Panc1 (cell line): Measurements from ENCODE around the gene SOX5. TPM values are rescaled to one million over a fixed set of nuclear protein-coding genes. Genes with fewer than 3 reads are reported as not detected.

ENCODE experiments used
- ATAC-seq: fragments of 200-7000 bp; cut with Tn5 transposase; 2 replicates; pipeline ENCODE4 v1.9.1; 2020; ENCODE audit warnings: mild to moderate bottlenecking, moderate library complexity
- BruUV-seq: library from RNA; stranded (reverse); fragments of 400-500 nt; replicated peaks from 2 replicates; lab custom pipeline; 2021; lab: Mats Ljungman, UMichigan
- CTCF ChIA-PET: fragments of 300-600 bp; sonication (Branson Sonifier 250); formaldehyde crosslinking; loops from one replicate; lab custom pipeline; 2022; ENCODE audit warnings: antibody characterized with exemption; lab: Charles Lee
- POLR2A ChIA-PET: fragments of 300-600 bp; sonication (Branson Sonifier 250); formaldehyde crosslinking; loops from one replicate; lab custom pipeline; 2022; ENCODE audit warnings: antibody characterized with exemption; lab: Charles Lee
- DNase-seq: peaks from one replicate; pipeline ENCODE4 v3.0.0-alpha.2; 2010; ENCODE audit warnings: low read depth, low spot score
- H3K27ac ChIP-seq: 2 replicates; pipeline ENCODE4 v1.5.1; 2011; ENCODE audit warnings: mild to moderate bottlenecking, low read length, inconsistent platforms
- H3K27me3 ChIP-seq: fragments of 200-500 bp; sonication (Bioruptor generic); 2 replicates; pipeline ENCODE4 v1.6.0; 2014; ENCODE audit warnings: low read length, inconsistent platforms; ENCODE audit not compliant: control insufficient read depth, insufficient read depth
- H3K36me3 ChIP-seq: fragments of 200-500 bp; sonication (Bioruptor generic); 2 replicates; pipeline ENCODE4 v1.5.1; 2014; ENCODE audit warnings: inconsistent platforms, mild to moderate bottlenecking, low read length, moderate library complexity; ENCODE audit not compliant: control insufficient read depth, insufficient read depth
- H3K4me1 ChIP-seq: 2 replicates; pipeline ENCODE4 v1.5.1; 2011; ENCODE audit warnings: inconsistent platforms, mild to moderate bottlenecking, low read length, moderate library complexity; ENCODE audit not compliant: control insufficient read depth, insufficient read depth
- H3K4me3 ChIP-seq, 2 experiments: 2 replicates each; pipeline ENCODE4 v1.5.1; 2011 to 2012; ENCODE audit warnings: low read depth in 2 of 2, low read length in 2 of 2, mild to moderate bottlenecking in 2 of 2, inconsistent platforms in 1 of 2, moderate library complexity in 1 of 2
- H3K9me3 ChIP-seq: fragments of 200-500 bp; sonication (Bioruptor generic); 2 replicates; pipeline ENCODE4 v1.5.1; 2014; ENCODE audit warnings: low read depth, mild to moderate bottlenecking, inconsistent platforms, low read length, moderate library complexity; ENCODE audit not compliant: control insufficient read depth, insufficient read depth
- POLR2AphosphoS5 ChIP-seq: IDR thresholded peaks from 2 replicates; pipeline ENCODE4 v1.6.1; 2012; ENCODE audit warnings: mild to moderate bottlenecking, low read depth, low read length, moderate library complexity
- SIN3A ChIP-seq: IDR thresholded peaks from 2 replicates; pipeline ENCODE4 v1.6.1; 2012; ENCODE audit warnings: low read depth, mild to moderate bottlenecking, low read length, moderate library complexity, borderline replicate concordance; ENCODE audit not compliant: insufficient read depth
- TCF7L2 ChIP-seq: IDR thresholded peaks from 2 replicates; pipeline ENCODE4 v1.6.1; 2011; ENCODE audit warnings: mild to moderate bottlenecking, low read depth, low read length, inconsistent platforms
- in situ Hi-C: cut with HindIII; loops from 2 replicates; pipeline ENCODE4 v1.10.0; 2016; ENCODE audit warnings: low sequenced_read_pairs, low pct_unique_long_range_greater_than_20kb
- intact Hi-C: fragments of 100-400 bp; cut with micrococcal nuclease; formaldehyde crosslinking; loops from one replicate; pipeline ENCODE4 v1.10.0; 2022; ENCODE audit not compliant: unreplicated experiment
- total RNA-seq: library from RNA; stranded (reverse); gene quantifications from one replicate; pipeline ENCODE4 v1.2.1, GENCODE V29; 2021; ENCODE audit not compliant: unreplicated experiment
- TF ChIP-seq, protein P1 (sequence below), 2 experiments: IDR thresholded peaks; 2 replicates each; pipeline ENCODE4 v1.6.1; 2011 to 2012; ENCODE audit warnings: low read depth in 2 of 2, control low read depth in 1 of 2, low read length in 1 of 2, mild to moderate bottlenecking in 1 of 2, moderate library complexity in 1 of 2; ENCODE audit not compliant: insufficient read depth in 1 of 2
- TF ChIP-seq, protein P2 (sequence below): fragments of 450-650 bp; IDR thresholded peaks from 2 replicates; pipeline ENCODE4 v1.5.1; 2017; ENCODE audit warnings: mild to moderate bottlenecking

Gene SOX5
- total RNA-seq, 1 experiment from 2014 or later: 0.23 TPM

DNA sequence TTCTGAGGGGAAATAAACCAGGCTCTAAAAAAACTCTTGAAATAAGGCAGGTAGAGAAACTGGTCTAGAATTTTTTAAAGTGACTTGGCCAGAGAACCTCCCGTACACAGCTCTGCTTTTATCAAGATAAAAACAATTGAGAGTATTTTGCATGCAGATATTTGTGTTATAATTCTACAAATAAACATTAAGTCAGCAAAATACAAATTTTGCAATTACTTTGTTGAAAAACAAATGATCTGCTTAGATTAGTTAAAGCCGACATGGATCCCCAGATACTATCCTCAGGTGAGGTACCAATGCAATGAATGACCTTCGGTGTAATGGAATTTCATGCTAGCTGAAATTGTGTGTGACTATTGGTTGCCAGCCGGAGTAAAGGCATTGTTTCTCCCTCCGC lies 197.2 kb downstream of the SOX5 start:
- POLR2A ChIA-PET: no interaction called here
- intact Hi-C loops: no loop called here

DNA sequence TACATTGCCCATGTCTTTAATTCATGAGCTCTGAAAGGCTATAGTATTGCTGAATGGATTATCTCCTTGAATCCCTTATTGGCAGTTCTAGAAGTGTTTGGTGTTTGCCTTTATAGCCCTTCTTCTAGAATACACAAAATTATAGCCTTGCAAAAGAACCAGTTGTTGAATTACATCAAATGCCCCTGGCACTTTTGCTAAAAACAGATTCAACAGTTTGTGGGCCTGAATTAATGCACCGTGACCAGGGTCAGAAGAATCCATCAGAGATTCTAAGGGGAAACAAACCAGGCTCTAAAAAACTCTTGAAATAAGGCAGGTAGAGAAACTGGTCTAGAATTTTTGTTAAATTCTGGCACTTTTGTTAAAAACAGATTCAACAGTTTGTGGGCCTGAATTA lies 197.8 kb downstream of the SOX5 start:
- CTCF ChIA-PET: no interaction called here
- in situ Hi-C loops (no loop called here), intact Hi-C loops (no loop called here)
- H3K27ac ChIP-seq: no peak overlapping the region
- H3K36me3 ChIP-seq: no peaks in the 10 kb centered on the region
- no peak overlapping the region for H3K4me3 ChIP-seq
- H3K27me3 ChIP-seq: no peaks in the 10 kb centered on the region
- POLR2A ChIA-PET: no interaction called here
- no peaks in the 10 kb centered on the region for H3K9me3 ChIP-seq
- H3K4me1 ChIP-seq: no peaks in the 10 kb centered on the region
- TF ChIP-seq, protein P1, sequence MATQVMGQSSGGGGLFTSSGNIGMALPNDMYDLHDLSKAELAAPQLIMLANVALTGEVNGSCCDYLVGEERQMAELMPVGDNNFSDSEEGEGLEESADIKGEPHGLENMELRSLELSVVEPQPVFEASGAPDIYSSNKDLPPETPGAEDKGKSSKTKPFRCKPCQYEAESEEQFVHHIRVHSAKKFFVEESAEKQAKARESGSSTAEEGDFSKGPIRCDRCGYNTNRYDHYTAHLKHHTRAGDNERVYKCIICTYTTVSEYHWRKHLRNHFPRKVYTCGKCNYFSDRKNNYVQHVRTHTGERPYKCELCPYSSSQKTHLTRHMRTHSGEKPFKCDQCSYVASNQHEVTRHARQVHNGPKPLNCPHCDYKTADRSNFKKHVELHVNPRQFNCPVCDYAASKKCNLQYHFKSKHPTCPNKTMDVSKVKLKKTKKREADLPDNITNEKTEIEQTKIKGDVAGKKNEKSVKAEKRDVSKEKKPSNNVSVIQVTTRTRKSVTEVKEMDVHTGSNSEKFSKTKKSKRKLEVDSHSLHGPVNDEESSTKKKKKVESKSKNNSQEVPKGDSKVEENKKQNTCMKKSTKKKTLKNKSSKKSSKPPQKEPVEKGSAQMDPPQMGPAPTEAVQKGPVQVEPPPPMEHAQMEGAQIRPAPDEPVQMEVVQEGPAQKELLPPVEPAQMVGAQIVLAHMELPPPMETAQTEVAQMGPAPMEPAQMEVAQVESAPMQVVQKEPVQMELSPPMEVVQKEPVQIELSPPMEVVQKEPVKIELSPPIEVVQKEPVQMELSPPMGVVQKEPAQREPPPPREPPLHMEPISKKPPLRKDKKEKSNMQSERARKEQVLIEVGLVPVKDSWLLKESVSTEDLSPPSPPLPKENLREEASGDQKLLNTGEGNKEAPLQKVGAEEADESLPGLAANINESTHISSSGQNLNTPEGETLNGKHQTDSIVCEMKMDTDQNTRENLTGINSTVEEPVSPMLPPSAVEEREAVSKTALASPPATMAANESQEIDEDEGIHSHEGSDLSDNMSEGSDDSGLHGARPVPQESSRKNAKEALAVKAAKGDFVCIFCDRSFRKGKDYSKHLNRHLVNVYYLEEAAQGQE (IDR thresholded peaks at IDR 0.05; ENCODE audit: insufficient read depth in 1 of 2, low read depth in 2 of 2, low read length in 1 of 2): no peak
- no peak for TF ChIP-seq SIN3A
- TF ChIP-seq POLR2AphosphoS5: no peak
- TF ChIP-seq, protein P2, sequence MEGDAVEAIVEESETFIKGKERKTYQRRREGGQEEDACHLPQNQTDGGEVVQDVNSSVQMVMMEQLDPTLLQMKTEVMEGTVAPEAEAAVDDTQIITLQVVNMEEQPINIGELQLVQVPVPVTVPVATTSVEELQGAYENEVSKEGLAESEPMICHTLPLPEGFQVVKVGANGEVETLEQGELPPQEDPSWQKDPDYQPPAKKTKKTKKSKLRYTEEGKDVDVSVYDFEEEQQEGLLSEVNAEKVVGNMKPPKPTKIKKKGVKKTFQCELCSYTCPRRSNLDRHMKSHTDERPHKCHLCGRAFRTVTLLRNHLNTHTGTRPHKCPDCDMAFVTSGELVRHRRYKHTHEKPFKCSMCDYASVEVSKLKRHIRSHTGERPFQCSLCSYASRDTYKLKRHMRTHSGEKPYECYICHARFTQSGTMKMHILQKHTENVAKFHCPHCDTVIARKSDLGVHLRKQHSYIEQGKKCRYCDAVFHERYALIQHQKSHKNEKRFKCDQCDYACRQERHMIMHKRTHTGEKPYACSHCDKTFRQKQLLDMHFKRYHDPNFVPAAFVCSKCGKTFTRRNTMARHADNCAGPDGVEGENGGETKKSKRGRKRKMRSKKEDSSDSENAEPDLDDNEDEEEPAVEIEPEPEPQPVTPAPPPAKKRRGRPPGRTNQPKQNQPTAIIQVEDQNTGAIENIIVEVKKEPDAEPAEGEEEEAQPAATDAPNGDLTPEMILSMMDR: no peak
- TF ChIP-seq TCF7L2: no peak
- BruUV-seq: no TSS peak
- ATAC-seq (no peak), DNase-seq (no peak)

More for the DNA sequence above, 197.2 kb downstream of the SOX5 start:
- in situ Hi-C loops: no loop called here
- CTCF ChIA-PET: no interaction called here
- no peaks in the 10 kb centered on the region for H3K27me3 ChIP-seq
- no TSS peak for BruUV-seq
- TF ChIP-seq TCF7L2 (no peak), POLR2AphosphoS5 (no peak), SIN3A (no peak)
- TF ChIP-seq, protein P1 (IDR thresholded peaks at IDR 0.05; ENCODE audit: insufficient read depth in 1 of 2, low read depth in 2 of 2, low read length in 1 of 2): no peak
- TF ChIP-seq, protein P2: no peak
- H3K27ac ChIP-seq: no peak overlapping the region
- DNase-seq (no peak), ATAC-seq (no peak)
- no peaks in the 10 kb centered on the region for H3K4me1 ChIP-seq
- H3K36me3 ChIP-seq: no peaks in the 10 kb centered on the region
- no peak overlapping the region for H3K4me3 ChIP-seq
- no peaks in the 10 kb centered on the region for H3K9me3 ChIP-seq
